Activated CD4-positive, CD25-positive, alpha-beta regulatory T cell (primary cell): Measurements from ENCODE around the gene MAP7.

Source experiments
- DNase-seq, 4 experiments: peaks; one replicate each; lab custom pipeline; 2025; lab: John Stamatoyannopoulos, UW

MAP7 gene

GRCh38 chr6:136528477-136528876 is 21.7 kb downstream of the MAP7 start:
- DNase-seq, result no peak

- DNase-seq, result no peak
These were observed 22.4 kb downstream of the MAP7 start for GRCh38 chr6:136527831-136528230.

GRCh38 chr6:136526937-136527336 is 23.3 kb downstream of the MAP7 start:
- DNase-seq, result no peak

GRCh38 chr6:136526196-136526930 is 23.9 kb downstream of the MAP7 start:
- peak in 1 of 4 experiments; percentile 1 for DNase-seq

DNA sequence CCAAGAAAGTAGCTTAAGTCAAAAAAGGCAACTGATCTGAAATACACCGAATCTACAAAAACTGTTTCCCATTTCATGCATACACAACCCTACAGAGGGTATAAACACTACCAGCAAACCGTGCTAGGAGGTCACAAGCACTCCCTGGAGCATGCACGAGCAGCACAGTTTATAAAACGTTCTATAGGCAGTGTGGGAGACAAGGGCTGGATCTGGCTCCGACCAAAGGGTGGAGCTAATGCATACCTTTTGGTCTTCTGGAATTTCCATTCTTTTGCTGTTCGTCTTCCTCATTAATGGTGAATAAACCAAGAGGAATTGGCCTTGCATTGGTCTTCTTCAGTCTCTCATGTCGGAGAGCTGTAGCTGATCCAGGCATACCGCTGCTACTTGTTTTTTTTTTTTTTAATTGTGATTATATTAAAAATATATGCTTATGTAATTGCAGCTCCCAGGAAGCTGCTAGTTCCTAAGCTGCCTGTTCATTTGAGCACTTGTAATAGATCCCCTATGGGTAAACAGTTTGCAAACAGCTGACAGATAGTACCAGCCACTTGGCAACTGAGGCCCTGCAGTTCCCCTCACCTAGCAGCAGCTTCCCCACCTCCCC is 24.5 kb downstream of the MAP7 start:
- no peak for DNase-seq

DNA sequence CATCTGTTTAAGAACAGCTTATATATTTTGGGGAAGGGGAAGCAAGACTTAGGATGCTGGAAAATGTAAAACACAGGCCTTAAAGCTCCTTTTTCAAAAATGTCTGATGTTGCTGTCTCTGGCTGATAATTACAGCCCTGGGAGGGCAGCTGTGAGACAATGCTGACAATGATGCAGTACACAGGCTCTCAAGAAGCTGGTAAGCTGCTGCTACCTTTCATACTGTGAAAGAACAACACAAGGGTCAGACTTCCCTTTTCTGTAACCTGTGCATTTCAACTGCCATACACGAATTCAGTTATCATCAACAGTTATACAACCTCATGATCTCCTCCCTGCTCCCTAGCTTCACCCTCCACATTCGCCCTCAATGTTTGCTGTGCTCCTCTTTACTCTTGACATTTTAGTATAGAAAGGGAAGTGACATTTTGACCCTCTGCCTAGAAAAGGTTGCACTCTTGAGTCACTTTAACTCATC is 25.2 kb downstream of the MAP7 start:
- no peak for DNase-seq

DNA sequence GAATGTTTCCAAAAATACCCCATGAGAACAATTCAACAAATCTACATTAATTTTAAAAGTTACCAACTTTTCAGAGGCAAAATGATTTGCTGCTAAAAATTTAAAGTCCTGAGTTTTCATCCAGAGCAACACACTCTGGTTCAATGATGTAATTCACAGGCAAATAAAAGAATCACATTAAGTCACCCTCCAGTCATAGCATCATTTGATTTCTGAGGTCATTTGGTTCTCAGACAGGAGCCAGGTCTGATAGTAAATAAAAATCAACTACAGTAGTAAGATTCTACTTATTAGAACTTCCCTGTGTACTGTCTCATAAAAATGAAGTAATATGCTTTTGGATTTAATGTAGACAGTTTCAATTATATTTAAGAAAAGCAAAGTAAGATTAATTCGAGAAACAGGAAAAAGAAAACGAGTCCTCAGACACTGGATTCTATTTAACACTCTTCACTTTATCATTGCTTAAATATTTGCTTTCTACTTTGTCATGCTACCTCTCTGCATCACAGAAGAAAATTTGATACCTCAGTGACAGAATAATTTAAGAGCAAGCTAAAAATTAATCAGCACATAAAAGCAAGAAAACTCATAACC is 25.8 kb downstream of the MAP7 start:
- DNase-seq, result no peak

GRCh38 chr6:136523196-136523595 is 27.0 kb downstream of the MAP7 start:
- no peak for DNase-seq

DNA sequence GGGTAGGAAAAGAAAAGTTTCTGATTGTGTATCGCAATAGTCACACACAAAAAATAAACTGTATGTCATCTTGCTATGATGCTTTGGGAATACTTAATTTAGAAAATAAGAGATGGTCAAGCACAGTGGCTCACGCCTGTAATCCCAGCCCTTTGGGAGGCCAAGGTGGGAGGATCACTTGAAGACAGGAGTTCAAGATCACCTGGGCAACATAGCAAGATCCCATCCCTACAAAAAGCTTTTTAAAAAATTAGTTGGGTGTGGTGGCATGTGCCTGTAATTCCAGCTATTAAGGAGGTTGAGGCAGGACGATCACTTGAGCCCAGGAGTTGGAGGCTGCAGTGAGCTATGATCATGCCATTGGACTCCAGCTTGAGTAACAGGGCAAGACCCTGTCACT is 27.6 kb downstream of the MAP7 start:
- DNase-seq, result no peak

GRCh38 chr6:136521911-136522310 is 28.3 kb downstream of the MAP7 start:
- no peak for DNase-seq

- no peak for DNase-seq
These were observed 28.8 kb downstream of the MAP7 start for GRCh38 chr6:136521427-136521826.

DNA sequence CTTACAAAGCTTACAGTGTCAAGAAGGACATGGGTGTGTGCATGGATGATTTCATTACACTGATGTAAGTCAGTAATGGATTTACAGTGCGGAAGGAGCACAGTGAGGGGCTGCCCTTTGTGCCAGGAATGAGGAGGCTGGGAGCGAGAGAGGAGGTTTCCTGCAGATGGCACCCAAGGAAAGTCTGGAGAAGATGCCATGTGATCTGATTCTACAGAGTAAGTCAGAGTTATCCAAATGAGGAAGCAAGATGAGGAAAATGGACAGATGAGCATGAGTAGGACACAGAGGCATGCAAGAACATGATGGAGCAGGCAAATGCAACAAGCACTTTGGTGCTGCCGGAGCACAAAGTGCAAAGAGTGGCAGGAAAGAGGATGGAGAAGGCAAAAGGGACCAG is 29.7 kb downstream of the MAP7 start:
- DNase-seq, result no peak

GRCh38 chr6:136517582-136517981 is 32.6 kb downstream of the MAP7 start:
- DNase-seq, result no peak

DNA sequence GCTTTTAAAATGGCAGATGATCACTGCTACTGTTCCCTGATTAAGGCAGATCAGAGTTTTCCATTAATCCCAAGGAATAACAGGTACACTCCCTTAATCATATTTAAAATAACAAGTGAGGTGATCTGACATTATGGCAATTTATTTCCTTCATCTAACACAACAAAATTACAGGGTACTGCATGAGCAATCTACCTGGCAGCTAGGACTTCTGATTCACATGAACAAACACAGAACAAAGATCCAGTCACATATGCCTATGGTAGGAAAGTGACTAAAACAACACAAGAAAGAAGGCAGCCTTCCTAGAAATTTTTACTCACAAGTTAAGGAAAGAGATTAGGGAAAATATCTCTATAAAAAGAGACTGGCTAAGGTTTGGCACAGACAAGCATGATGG is 33.2 kb downstream of the MAP7 start:
- no peak for DNase-seq

DNA sequence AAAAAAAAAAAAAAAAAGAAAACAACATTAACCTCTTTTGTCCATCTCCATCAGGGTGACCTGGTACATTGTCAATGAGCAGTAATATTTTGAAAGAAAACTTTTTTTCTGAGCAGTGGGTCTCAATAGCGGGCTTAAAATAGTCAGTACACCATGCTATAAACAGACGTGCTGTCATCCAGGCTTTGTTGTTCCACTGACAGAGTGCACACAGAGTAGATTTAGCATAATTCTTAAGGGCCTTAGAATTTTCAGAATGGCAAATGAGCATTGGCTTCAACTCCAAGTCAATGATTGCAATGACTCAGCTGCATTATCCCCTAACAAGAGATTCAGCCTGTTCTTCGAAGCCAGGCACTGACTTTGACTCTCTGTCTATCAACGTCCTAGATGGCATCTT is 35.6 kb downstream of the MAP7 start:
- DNase-seq, result no peak

DNA sequence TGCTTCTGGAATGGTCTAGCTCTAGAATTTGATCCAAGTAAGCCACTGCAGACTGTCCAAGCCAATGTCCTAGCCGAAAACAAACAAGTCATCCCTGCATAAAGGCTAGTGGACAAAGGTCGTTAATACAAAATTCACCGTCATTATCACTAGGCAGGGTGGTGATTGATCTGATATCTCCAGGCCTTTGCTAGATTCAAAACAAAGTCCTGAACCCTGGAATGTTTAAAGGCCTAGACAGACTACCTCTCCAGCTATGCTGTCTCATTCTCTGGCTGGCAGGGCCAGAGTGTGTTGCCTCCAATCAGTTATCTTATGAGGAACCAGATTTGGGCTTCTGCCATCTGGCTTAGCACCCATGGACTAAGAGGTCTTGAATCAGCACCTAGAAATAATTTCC is 38.3 kb downstream of the MAP7 start:
- DNase-seq, result no peak

DNA sequence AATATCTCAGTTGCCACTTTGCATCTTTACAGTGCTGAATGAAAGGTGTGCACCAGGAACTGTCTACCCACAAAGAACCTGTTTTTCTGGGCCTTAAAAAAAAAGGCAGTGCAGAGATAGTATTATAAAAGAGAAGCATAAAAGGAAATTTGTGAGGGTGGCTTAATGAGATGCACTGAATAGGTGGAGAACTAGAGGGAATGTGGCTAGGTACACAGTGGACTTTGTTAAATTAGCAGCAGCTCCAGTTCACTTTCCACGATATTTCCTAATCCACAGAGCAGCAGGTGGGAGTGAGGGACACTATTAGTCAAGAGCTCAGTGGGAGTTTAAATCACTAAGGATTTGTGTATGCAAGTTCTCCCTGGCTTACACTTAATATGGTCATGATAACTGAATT is 38.8 kb downstream of the MAP7 start:
- DNase-seq, result no peak

GRCh38 chr6:136510782-136511181 is 39.4 kb downstream of the MAP7 start:
- DNase-seq, result no peak

DNA sequence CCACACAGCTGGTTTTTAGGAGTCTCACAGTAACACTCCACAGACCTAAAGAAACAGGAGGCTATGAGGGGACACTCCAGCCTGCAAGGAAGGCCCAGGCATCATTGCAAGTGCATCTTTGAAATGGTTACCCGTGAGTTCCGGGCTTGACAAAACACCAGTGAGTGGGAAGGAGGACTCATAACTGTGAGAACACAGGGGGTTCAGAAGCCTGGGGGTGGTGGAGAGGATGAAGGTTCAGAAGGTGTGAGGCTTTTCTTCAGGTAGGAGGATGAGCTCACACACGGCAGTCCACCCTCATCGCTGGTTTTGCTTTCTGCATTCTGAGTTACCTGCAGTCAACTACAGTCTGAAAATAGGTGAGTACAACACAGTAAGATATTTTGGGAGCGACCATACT is 39.9 kb downstream of the MAP7 start:
- no peak for DNase-seq

DNA sequence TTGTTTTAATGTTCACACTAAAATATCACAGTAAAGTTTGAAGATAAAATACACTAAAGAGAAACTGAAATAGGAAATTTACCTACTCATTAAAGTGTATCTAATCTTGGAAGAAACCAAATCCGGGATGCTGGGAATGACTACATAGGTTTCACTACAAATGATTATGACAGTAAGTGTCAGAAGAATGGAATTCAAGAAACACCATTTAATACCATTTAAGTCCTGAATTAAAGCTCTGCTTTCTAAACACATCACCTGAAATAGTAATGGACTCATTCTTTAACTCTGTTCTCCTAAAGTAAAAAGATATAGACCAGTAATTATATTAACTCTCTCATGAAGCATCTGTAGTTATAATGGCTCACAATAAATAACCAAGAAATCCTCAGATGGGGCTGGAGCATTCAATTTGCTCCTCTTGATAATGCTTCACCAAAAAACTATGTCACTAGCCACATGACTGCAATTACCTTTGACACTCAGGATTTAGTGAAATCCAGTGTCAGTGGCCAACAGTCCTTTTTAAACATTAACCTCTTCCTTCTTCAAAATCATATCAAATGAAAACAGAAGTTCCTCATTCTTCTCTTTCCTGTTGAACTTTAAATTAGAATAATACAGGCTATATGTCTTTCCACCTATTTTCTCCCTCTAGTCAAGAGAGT is 41.4 kb downstream of the MAP7 start:
- DNase-seq, result no peak

DNA sequence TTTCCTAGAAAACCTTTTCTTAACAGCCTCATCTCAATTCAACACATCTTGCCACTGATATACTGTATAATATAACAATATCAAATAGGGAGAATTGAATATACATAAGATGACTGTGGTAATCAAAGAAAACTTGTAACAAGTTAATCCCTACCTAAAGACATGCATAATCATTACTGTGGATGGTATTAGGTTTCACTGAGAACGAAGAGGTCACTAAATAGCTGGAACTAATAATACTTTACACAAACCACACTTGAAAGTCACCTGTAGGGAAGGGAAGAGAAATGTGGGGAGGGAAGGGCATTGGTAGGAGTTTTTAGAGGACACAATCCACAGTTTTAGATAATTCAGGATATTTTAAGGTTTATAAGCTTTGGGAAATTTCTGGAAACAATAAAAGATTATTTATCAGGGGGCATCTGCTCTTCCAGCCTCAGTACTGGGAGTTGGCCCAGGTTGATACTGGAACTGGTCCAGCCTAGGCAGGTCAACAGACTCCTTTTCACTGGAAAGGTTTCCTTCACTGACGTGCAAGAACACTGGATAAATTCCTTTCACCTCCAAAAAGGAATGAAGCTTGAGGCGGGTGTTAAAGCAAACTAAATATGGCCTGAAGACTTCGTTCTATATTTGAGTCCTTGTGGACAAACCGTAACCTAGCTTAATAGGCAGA is 44.0 kb downstream of the MAP7 start:
- no peak for DNase-seq

DNA sequence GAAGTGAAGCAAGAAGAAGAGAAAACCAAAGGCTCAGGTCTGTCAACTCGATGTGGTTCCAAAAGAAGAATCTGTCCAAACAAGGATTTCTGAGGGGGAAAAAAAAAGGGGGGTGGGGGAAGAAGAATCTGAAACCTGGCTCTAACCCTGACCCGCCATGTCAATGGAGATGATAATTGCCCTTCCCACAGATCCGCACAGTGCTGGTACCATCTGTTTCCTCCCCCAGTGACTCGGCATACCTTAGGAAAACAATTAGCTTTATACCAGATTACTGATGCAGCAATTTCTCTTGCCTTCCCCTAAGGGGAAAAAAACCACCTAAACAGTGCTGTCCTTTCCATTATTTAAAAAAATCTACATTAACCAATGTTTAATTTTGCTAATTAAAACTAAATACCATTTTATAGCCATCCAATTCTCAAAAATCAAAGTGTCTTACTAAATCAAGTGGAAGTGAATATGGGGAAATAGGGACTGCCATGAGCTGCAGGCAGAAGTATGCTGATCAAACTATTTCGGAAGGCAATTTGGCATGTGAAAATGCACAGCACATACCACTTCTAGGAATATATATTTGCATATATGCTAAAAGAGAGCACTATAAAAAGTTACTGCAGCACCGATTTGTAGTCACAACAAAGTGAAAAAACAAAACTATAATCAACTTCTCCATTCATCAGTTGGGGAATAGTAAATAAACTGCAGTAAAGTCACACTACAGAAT is 46.8 kb downstream of the MAP7 start:
- DNase-seq, result no peak
